Mucosa of stomach (tissue), 1 donor: ENCODE measurements around the gene ELAPOR1.

ENCODE experiments used
- H3K27me3 ChIP-seq: one replicate; pipeline ENCODE4 v1.7.0; 2013; ENCODE audit warnings: mild to moderate bottlenecking, low read length; ENCODE audit not compliant: control insufficient read depth, insufficient read depth
- H3K36me3 ChIP-seq: one replicate; pipeline ENCODE4 v1.7.0; 2013; ENCODE audit warnings: low read length; ENCODE audit not compliant: control insufficient read depth, insufficient read depth
- H3K4me1 ChIP-seq: one replicate; pipeline ENCODE4 v1.7.0; 2013; ENCODE audit warnings: mild to moderate bottlenecking, low read length; ENCODE audit not compliant: control insufficient read depth, insufficient read depth
- H3K4me3 ChIP-seq: one replicate; pipeline ENCODE4 v1.7.0; 2013; ENCODE audit warnings: low read length
- H3K9ac ChIP-seq: one replicate; pipeline ENCODE4 v1.7.0; 2013; ENCODE audit warnings: mild to moderate bottlenecking, low read length, moderate library complexity
- H3K9me3 ChIP-seq: one replicate; pipeline ENCODE4 v1.7.0; 2013; ENCODE audit warnings: mild to moderate bottlenecking, low read length, moderate library complexity; ENCODE audit not compliant: control insufficient read depth
- donor health status: Pancreatic carcinoma.

Gene ELAPOR1, protein sequence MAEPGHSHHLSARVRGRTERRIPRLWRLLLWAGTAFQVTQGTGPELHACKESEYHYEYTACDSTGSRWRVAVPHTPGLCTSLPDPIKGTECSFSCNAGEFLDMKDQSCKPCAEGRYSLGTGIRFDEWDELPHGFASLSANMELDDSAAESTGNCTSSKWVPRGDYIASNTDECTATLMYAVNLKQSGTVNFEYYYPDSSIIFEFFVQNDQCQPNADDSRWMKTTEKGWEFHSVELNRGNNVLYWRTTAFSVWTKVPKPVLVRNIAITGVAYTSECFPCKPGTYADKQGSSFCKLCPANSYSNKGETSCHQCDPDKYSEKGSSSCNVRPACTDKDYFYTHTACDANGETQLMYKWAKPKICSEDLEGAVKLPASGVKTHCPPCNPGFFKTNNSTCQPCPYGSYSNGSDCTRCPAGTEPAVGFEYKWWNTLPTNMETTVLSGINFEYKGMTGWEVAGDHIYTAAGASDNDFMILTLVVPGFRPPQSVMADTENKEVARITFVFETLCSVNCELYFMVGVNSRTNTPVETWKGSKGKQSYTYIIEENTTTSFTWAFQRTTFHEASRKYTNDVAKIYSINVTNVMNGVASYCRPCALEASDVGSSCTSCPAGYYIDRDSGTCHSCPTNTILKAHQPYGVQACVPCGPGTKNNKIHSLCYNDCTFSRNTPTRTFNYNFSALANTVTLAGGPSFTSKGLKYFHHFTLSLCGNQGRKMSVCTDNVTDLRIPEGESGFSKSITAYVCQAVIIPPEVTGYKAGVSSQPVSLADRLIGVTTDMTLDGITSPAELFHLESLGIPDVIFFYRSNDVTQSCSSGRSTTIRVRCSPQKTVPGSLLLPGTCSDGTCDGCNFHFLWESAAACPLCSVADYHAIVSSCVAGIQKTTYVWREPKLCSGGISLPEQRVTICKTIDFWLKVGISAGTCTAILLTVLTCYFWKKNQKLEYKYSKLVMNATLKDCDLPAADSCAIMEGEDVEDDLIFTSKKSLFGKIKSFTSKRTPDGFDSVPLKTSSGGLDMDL

DNA sequence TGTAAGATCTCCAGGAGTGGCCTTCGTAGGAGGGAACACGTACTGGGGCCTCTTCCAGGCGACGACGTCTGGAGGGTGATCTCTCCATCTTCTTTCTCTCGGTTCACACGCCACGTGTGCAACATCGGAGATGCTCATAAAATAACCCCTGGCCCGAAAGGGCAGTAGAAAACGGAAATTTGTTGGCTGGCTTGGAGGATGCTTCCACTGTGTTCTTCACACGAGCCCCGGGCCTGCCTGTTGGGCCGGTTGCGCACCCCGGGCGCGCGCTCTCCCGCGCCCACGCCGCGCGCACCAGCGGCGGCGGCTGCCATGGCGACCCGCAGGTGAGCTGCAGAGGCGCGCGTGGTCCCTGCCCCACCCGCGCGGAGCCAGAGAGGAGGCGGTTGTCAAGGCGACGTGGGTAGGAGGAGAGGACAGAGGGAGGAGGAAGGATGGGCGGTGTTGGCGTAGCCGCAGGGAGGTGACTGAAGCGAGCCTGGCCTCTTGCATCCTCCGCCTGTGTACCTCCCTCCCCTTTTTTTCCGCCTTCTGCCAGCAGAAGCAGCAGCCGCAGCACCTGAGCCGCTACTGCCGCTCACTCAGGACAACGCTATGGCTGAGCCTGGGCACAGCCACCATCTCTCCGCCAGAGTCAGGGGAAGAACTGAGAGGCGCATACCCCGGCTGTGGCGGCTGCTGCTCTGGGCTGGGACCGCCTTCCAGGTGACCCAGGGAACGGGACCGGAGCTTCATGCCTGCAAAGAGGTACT, at the start of gene ELAPOR1:
Gene ELAPOR1 (plus strand): TSS at position 526 of the 752 bp plus-strand sequence. CDS start 69 bp downstream, at position 595.
- Histone ChIP-seq H3K36me3 (no peaks in the 10 kb centered on the region), H3K27me3 (peaks cover 12% of the 10 kb centered on the region), H3K9me3 (no peaks in the 10 kb centered on the region), H3K9ac (peak within 1 kb of the TSS; percentile 65), H3K4me3 (peak within 1 kb of the TSS; percentile 66), H3K4me1 (peaks cover 42% of the 10 kb centered on the region)

- Histone ChIP-seq H3K36me3 (no peaks in the 10 kb centered on the region), H3K4me1 (peaks cover 6% of the 10 kb centered on the region), H3K27me3 (no peaks in the 10 kb centered on the region)
Observed at GRCh38 chr1:109065137-109065536, 48.8 kb upstream of the ELAPOR1 start.

DNA sequence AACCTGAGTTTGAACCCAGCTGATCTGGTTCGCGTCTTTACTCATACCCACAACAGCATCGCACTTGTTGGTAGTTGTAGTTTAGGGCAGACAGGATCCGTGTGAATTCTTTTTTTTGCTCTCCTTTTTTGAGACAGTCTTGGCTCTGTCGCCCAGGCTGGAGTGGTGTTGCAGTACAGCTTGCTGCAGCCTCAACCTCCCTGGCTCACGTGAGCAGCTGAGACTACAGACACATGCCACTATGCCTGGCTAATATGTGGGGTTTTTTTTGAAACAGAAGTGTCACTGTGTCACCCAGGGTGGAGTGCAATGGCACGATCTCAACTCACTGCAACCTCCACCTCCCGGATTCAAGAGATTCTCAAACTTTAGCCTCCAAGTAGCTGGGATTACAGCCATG, 46.0 kb upstream of the ELAPOR1 start:
- Histone ChIP-seq H3K36me3 (no peaks in the 10 kb centered on the region), H3K4me3 (no peak overlapping the region), H3K4me1 (no peaks in the 10 kb centered on the region), H3K9me3 (no peaks in the 10 kb centered on the region), H3K27me3 (no peaks in the 10 kb centered on the region), H3K9ac (no peak overlapping the region)

More at GRCh38 chr1:109065137-109065536, 48.8 kb upstream of the ELAPOR1 start:
- Histone ChIP-seq H3K9me3 (no peaks in the 10 kb centered on the region), H3K4me3 (no peak overlapping the region), H3K9ac (no peak overlapping the region)

DNA sequence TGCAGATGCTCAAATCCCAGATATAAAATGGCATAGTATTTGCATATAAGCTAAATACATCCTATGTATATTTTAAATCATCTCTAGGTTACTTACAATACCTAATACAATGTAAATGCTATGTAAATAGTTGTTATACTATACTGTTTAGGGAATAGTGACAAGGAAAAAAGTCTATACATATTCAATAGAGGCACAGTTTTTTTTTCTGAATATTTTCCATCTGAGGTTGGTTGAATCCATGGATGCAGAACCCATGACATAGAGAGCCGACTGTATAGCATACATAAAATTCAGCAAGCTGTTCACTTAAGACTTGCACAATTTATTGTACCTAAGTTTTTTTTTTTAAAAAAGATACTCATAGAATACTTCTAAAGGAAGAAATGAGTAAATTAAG, 44.6 kb upstream of the ELAPOR1 start:
- no peaks in the 10 kb centered on the region for H3K9me3 ChIP-seq
- no peak overlapping the region for H3K9ac ChIP-seq
- no peak overlapping the region for H3K4me3 ChIP-seq
- H3K4me1 ChIP-seq: no peaks in the 10 kb centered on the region
- H3K36me3 ChIP-seq: no peaks in the 10 kb centered on the region
- H3K27me3 ChIP-seq: no peaks in the 10 kb centered on the region

GRCh38 chr1:109075531-109076490, 38.1 kb upstream of the ELAPOR1 start, which contains the start of gene TAF13:
TSS of gene TAF13 (minus strand) at chr1:109076003. CDS start at chr1:109075947, 56 bp downstream.
- no peaks in the 10 kb centered on the region for H3K9me3 ChIP-seq
- peak within 1 kb of the TSS; percentile 91 for H3K4me3 ChIP-seq
- H3K9ac ChIP-seq: peak within 1 kb of the TSS; percentile 88
- no peaks in the 10 kb centered on the region for H3K4me1 ChIP-seq
- no peaks in the 10 kb centered on the region for H3K27me3 ChIP-seq
- no peaks in the 10 kb centered on the region for H3K36me3 ChIP-seq

DNA sequence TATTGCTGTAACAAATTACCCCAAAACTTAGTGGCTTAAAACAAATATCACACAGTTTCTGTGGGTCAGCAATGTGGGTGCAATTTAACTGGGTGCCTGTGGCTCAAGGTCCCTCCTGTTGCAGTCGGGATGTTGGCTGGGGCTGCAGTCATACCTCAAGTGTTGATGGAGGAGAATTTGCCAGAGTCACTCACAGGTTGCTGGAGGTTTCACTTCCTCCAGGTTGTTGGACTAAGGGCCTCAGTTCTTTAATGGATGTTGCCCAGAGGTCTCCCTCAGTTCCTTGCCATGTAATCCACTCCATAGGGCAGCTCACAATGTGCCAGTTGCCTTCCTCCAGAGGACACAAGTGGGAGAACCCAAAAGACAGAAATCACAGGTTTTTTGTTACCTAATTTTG, 35.6 kb upstream of the ELAPOR1 start:
- Histone ChIP-seq H3K9me3 (no peaks in the 10 kb centered on the region), H3K9ac (no peak overlapping the region), H3K36me3 (no peaks in the 10 kb centered on the region), H3K4me3 (no peak overlapping the region), H3K4me1 (no peaks in the 10 kb centered on the region), H3K27me3 (no peaks in the 10 kb centered on the region)

- no peak overlapping the region for H3K4me3 ChIP-seq
Observed at GRCh38 chr1:109079240-109079622, 34.7 kb upstream of the ELAPOR1 start.

DNA sequence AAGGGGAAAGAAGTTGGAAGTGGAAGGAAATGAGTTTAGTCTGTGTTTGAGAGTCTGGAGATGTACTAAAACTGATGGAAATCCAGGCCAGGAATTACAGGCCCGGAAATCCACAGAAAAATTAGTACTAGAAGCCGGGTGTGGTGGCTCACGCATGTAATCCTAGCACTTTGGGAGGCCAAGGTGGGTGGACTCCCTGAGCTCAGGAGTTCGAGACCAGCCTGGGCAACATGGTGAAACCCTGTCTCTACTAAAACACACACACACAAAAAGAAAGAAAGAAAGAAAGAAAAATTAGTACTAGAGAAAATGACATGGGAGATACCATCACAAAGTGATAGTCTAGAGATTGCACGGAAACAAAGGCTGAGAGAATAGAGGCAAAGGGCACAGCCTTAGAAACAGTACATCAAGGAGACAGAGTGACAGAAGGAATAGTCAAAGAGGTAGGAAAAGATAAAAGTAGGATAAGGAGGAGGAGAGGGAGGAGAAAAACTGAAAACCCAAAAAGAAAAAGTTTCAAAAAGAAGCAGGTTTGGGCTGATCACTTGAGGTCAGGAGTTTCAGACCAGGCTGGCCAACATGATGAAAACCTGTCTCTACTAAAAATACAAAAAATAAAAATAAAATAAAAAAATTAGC, 33.4 kb upstream of the ELAPOR1 start:
- no peak overlapping the region for H3K4me3 ChIP-seq
- H3K9me3 ChIP-seq: no peaks in the 10 kb centered on the region
- H3K36me3 ChIP-seq: no peaks in the 10 kb centered on the region
- no peak overlapping the region for H3K9ac ChIP-seq
- H3K27me3 ChIP-seq: no peaks in the 10 kb centered on the region
- H3K4me1 ChIP-seq: no peaks in the 10 kb centered on the region

More at GRCh38 chr1:109079240-109079622, 34.7 kb upstream of the ELAPOR1 start:
- no peaks in the 10 kb centered on the region for H3K36me3 ChIP-seq
- H3K9me3 ChIP-seq: no peaks in the 10 kb centered on the region
- H3K4me1 ChIP-seq: no peaks in the 10 kb centered on the region
- H3K27me3 ChIP-seq: no peaks in the 10 kb centered on the region
- H3K9ac ChIP-seq: no peak overlapping the region

GRCh38 chr1:109083501-109083900, 30.4 kb upstream of the ELAPOR1 start:
- Histone ChIP-seq H3K27me3 (no peaks in the 10 kb centered on the region), H3K4me3 (no peak overlapping the region), H3K9me3 (no peaks in the 10 kb centered on the region), H3K4me1 (no peaks in the 10 kb centered on the region), H3K36me3 (no peaks in the 10 kb centered on the region), H3K9ac (no peak overlapping the region)

GRCh38 chr1:109083923-109084322, 30.0 kb upstream of the ELAPOR1 start:
- no peak overlapping the region for H3K4me3 ChIP-seq
- no peaks in the 10 kb centered on the region for H3K36me3 ChIP-seq
- no peaks in the 10 kb centered on the region for H3K27me3 ChIP-seq
- H3K9me3 ChIP-seq: no peaks in the 10 kb centered on the region
- no peaks in the 10 kb centered on the region for H3K4me1 ChIP-seq
- no peak overlapping the region for H3K9ac ChIP-seq
